GM18867 (cell line): ENCODE measurements around the gene ITSN2.
"Not testable (repeated sequence)": the region's sequence is repeated elsewhere in the genome, so short reads cannot be mapped to it uniquely, and the experiment has no call there.

Source experiments
- ATAC-seq: cut with Tn5 transposase; IDR thresholded peaks from one replicate; pipeline ENCODE4 v1.9.1; 2021; ENCODE audit warnings: mild to moderate bottlenecking, moderate library complexity; ENCODE audit not compliant: unreplicated experiment

Gene ITSN2

DNA sequence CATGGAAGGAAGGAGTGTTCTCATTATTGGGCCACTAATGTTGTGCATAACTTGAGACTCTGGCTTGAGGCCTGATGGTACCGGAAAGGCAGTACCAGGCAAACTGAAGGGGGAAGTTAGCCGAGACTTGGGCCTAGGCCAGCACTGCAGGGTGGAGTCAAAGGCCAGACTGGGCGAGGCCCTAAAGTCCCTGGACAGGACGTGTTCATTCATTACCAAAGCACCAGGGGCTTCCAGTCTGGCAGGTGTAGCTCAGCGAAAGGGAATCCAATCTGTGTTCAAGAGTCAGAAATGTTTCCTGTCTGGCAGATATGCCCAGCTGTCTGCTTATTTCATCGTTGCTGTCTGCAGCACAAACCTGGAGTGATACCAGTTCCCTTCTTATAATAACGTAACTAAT lies 4.7 kb upstream of the ITSN2 start:
- ATAC-seq = no peak

DNA sequence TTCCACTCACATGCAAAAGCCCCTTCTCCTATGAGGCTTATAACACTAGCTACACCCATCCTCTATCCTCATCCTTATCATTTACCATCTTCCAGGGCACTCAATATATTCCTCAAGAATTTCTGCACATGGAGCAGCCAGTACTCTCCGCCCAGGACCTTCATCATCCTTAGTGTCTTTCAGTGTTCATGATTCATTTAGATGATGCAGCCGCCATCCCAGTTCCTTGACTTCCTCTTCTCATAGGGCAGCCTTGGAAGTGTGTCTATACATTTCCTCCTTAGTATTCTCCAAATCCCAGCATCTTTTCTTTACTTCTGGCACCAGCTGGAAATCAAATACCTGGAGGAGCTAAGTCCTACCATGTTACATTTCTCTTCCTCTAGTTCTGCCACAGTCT lies 3.0 kb upstream of the ITSN2 start:
- no peak for ATAC-seq

DNA sequence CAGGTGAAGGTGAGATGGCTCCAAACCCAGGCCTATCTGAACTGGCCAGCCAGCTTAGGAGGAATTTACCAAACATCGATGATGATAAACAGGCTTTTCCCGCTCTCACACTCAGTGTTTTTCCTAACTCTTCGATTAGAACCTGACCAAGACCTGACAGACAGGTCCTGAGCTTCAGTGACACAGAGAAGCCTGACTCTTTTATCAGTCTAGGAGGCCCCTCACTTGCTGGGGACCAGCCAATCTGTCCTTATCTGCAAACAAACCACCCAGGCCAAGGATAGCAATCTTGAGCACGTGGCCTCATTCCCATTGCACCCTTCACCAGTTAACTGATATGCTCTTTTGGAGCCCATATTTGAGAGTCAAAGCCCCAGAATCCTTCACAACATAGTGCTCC lies 1.9 kb upstream of the ITSN2 start:
- ATAC-seq = no peak

DNA sequence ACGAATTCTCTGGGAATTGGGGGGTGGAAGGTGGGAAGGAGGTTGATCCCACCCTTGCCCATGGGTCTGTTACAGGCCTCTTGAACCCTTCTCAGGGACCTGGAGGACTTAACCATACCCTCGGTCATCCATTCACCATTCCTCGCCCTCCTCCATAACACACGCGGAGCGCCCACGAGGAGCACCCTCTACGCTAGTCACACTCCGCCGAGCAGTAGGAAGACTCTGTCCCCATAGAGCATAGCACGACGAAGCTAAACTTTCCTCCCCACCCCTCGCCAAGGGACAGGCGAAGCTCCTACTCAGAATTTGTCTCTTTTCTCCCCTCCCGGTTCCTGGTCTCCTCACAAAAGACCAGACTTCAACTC lies 611 bp upstream of the ITSN2 start:
- ATAC-seq = no peak

DNA sequence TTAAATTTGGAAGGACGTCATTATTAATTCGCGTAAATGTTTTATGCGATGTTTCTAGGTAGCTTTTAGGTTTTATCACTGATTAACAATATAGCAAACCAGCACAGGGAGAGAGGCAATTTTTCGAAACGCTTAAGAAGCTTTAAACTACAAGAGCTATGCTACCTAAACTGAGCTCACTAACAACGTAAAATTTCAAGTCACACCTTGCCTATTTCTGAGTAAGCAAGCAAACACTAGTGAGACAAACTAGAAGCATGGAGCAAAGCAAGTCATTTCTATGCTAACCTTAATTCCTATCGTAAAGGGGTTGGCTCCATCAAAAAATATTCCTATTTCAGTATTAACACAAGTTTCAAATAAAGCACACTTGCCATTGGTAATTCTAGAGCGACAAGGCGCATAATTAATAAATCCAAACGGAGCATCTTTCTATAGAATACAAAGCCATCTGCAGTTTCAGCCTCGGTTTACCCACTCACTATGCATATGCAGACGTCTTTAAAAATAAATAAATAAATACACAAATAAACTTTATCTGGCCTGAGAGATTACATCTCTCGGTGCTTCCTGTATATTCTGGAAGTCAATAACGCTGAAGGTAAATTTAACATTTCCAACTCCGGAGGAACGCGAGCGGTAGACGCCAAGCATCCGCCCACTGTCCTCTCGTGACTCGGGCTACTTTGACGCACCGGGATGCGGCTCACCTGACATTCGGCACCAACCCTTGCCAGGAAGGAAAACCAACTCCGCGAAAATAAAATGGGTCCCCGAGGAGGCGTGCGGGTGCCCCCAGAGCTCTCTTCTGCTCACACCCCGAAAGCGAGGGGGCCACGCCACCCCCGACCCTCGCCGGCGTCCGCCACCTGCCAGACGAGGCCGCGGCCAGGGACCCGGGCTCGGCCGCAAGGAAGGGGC lies 947 bp downstream of the ITSN2 start:
- peak; percentile 6 for ATAC-seq

DNA sequence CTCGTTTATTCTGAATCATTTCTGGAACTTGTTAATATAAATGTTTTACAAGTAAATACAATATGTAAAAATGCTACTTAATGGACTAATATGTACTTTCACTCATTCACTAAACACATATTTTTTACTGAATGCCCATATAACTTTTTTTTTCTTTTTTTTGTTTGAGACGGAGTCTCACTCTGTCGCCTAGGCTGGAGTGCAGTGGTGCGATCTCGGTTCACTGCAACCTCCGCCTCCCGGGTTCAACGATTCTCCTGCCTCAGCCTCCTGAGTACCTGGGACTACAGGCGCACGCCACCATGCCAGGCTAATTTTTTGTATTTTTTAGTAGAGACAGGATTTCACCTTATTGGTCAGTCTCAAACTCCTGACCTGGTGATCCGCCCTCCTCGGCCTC lies 2.6 kb downstream of the ITSN2 start:
- ATAC-seq = not testable (repeated sequence)

DNA sequence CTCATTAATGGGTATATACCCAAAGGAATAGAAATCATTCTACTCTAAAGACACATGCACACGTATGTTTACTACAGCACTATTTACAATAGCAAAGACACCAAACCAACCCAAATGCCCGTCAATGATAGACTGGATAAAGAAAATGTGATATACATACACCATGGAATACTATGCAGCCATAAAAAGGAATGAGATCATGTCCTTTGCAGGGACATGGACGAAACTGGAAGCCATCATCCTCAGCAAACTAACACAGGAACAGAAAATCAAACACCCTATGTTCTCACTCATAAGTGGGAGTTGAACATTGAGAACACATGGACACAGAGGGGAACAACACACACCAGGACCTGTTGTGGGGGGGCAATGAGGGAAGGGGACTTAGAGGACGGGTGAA lies 3.2 kb downstream of the ITSN2 start:
- not testable (repeated sequence) for ATAC-seq

DNA sequence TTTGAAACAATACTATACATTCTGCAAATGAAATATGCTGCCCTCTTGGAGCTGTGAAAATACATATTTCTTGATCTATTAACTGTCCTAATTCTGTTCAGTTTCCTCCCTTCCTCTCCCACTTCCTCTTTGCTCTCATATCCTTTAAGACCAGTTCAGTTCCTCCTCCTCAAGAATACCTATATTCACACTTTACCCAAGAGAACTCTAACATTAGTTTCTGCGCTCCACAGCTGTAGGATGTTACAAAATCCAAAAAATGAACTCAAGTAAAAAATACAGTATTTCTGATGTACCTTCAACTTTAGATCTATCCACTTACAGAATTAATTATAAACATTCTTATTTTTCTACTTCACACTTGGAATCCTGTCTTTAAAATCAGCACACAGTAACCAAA lies 5.4 kb downstream of the ITSN2 start:
- no peak for ATAC-seq

DNA sequence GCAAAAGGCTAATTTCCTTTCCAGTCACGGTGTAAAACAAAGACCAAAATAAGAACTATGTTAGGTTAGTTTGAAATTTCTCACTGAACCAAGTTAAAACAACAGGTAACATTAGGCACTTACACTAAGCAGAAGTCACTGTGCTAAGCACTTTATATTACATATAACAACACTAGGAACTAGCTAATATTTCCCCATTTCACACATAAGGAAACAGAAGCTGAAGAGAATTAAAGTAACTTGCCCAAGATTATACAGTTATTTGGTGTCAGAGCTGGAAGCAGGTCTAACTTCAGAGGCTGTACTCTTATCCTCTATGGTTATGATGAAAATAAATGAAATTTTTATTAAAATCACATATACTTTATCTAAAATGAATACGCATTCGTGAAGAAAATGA lies 5.9 kb downstream of the ITSN2 start:
- no peak for ATAC-seq

DNA sequence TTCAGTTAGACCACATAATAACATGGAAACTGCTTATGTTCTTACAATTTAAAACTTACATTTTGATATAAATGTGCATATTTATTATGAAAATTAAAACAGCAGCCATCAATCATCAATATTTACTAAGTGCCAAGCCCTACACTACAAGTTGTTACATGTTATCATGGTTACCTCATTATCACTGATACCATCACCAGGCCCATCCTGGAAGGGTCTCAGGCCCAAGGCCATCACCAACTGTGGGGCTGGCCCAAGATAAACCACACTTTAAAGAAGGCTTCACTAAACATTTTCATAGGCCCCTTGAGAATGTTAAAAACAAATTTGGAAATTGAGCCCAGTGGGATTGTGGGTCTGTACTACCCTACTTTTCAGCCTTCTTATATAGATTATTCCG lies 6.4 kb downstream of the ITSN2 start:
- no peak for ATAC-seq

DNA sequence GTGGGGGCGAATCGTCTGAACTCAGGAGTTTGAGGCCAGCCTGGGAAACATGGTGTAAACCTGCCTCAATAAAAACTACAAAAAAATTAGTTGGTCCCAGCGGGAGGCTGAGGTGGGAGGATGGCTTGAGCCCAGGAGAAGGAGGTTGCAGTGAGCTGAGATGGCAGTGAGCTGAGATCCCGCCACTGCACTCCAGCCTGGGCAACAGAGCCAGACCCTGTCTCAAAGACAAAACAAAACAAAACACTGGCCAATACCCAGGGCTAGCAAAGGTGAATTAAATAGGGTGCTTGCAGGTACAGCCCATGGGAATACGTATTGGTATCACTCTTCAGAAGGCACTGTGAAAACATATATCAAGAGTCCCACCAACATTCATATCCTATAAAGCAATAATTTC lies 7.0 kb downstream of the ITSN2 start:
- ATAC-seq = no peak

DNA sequence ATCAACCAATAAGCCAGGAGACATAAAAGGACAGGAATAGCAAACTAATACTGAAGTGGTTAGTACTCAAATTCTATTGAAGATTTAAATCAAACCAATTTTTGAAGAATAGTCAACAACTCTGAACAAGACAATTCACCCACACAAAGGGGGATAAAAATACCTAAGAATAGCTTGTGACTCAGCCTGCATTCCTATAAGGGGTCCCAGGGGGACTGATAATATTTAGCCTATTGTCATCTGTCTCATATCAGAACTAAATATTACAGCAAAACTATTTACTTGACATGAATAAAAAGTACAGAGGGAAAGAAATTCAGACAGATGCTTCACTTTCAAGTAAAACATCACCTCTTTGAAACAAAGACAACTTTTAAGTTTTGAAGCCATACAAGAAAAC lies 7.7 kb downstream of the ITSN2 start:
- ATAC-seq = no peak

DNA sequence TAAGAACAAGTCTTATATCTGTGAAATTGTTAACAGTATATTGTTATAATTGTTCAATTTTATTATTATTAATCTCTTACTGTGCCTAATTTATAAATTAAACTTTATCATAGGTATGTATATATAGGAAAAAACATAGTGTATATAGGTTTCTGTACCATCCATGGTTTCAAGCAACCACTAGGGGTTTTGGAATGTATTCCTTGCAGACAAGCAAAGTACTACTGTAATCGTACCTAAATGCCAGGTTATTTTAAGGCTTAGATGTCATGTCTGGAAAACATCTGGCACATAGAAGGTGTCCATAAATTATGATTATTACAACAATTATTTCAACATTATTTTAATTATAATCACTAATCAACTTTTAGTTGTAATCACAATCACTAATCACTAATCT lies 8.4 kb downstream of the ITSN2 start:
- ATAC-seq = no peak

DNA sequence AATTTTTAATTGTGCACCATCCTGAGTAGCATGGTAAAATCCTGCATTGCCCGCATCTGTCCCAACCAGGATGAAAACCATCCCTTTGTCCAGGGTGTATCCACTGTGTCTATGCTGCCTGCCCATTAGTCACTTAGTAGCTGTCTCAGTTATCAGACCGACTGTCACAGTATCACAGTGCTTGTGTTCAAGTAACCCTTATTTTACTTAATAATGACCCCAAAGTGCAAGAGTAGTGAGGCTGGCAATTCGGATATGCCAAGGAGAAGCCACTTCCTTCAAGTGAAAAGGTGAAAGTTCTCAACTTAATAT lies 8.8 kb downstream of the ITSN2 start:
- ATAC-seq = no peak

DNA sequence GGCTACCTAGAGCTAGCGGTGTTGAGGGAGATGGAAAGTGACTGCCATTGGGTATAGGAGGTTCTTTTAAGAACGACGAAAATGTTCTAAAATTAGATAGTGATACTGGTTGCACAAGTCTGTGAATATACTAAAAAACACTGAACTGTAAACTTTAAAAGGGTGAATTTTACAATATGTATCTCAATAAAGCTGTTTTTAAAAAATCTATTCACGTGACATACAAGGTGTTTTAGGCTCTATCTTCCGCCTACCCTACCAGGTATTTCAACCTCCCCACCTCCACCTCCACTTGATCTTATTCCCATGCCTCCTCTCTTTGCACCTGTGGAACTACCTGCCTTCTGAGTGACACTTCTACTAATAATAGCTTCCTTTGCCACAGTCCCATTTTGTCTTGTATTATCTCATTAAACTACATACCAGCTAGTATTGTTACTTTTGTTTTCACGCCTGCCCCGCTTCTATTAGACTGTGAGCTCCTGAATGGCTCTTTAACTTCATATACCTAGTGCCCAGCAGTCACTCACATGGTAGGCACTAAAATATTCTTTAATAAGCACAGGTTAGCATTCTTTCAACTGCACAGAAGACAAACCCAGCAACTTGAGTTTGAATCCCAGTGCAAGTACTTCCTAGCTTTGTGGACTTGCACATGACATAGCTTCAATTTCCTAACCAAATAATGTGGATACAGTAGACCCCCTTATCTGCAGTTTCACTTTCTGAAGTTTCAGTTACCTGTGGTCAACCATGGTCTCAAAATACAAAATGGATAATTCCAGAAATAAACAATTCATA lies 9.3 kb downstream of the ITSN2 start:
- no peak for ATAC-seq

DNA sequence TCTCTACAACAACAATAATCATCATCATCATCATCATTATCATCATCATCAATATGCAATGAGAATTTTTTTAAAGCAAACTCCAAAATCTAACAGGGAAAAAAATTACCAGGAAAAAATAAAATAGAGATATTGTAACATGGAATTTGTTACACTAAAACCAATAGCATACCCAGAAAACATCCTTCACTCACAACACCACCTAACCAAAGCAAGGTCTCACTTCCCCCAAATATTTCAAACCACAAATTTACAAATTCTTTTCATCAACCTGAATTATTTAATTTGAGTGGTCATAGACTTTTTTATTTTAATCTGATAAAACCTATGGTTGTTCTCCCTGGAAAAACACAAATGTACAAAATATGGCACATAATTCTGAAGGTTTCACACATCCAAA lies 11.2 kb downstream of the ITSN2 start:
- ATAC-seq = no peak

DNA sequence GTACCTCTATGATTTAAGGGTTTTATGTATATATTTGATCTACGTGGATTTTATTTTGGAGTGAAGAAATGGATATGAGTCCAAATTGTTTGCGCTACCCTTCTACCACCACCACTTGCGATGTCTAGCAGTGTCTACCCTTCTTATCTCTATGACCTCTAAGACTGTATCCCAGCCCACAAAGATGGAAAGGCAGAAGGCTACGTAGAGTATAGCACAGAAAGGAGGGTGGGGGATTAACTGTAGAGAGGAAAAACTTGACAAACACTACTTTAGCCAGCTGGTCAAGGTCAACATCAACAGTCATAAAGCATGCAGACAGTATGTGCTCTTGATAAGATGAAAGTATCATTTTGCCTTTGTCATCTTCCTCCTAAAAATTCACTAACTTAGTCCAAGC lies 14.4 kb downstream of the ITSN2 start:
- ATAC-seq = no peak

DNA sequence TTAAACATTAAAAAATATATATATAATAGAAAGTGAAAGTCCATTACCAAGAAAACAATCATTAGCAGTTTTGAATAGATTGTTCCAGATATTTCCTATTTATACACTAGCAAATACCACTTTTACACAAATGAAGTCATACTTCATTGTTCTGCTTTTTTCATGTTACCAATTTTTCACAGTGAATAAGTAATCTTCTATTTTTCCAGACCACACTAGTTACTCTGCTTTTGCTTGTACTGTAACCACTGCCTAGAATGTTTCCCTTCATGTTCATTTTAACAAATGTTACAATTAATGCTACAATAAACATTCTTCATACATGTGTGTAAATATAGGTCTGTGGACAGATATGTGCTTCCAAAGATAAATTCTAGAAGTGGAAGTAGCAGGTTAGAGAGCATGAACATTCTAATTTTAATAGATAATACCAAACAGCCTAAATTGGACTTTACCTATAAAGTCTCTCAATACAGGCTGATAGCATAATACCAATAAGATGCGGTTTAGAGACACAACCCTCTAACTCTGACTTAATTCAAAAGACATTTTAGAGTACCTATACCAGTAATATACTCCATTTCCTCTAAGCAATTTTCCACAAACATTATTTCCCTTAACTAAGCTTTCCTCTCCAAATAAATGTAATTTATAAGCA lies 17.0 kb downstream of the ITSN2 start:
- peak; percentile 61 for ATAC-seq

DNA sequence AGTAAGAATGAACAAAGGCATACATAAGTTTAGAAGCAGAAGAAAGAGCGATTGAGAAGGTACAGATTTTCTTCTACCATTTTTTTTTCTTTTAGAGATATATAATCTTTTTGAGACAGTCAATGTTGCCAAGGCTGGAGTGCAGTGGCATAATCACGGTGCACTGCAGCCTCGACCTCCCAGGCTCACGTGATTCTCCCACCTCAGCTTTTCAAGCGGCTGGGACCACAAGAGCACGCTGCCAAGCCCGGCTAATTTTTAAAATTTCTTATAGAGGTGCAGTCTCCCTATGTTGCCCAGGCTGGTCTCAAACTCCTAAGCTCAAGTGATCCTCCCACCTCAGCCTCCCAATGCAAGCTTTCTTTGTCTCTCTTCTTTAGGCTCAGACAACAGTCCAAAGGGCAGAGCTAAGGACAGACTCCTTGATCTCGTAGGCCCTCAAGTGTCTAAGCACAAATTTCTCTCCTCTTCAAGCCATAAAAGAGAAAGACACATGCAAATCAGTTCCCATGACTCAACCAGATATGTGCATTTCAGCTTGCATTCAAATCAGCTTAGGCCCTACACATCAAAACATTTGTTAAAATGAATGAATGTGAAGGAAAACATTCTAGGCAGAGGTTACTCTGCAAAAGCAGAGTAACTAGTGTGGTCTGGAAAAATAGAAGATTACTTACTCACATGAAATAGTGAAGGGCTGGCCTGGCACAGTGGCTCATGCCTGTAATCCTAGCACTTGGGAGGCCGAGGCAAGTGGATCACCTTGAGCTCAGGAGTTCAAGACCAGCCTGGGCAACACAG lies 18.0 kb downstream of the ITSN2 start:
- ATAC-seq = peak; percentile 54

DNA sequence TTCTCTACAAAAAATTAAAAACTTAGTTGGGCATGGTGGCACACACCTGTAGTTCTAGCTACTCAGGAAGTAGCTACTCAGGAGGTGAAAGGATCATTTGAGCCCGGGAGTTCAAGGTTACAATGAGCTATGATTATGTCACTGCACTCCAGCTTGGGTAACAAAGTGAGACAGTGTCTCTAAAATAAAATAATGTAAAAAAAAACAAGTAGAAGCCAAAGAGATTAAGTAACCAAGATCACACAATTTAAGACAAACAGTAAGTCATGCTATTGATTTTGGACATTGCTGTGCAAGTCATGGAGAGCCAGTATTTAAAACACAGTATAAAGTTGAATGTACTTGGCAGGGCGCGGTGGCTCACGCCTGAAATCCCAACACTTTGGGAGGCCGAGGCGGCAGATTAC lies 20.5 kb downstream of the ITSN2 start:
- no peak for ATAC-seq

DNA sequence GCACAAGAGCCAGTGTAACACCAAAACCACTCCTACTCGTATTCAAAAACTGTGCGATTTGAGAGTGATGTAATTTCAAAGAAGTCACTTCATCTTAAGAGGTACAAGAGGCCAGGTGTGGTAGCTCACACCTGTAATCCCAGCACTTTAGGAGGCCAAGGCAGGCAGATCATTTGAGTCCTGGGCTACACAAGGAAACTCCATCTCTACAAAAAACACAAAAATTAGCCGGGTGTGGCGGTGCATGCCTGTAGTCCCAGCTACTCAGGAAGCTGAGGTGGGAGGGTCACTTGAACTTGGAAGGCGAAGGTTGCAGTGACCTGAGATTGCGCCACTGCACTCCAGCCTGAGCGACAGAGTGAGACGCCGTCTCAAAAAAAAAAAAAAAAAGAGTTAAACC lies 21.2 kb downstream of the ITSN2 start:
- not testable (repeated sequence) for ATAC-seq
